WI38 (cell line): ENCODE results near the gene CELA2B.
"Not testable (repeated sequence)": the region's sequence is repeated elsewhere in the genome, so short reads cannot be mapped to it uniquely, and the experiment has no call there.

ENCODE experiments used
- H3K4me3 ChIP-seq: 2 replicates; pipeline ENCODE4 v1.5.1; 2011; ENCODE audit warnings: low read depth, mild to moderate bottlenecking, control low read depth, low read length
- CTCF ChIP-seq: IDR thresholded peaks from 2 replicates; pipeline ENCODE4 v1.5.1; 2012; ENCODE audit warnings: low read depth, mild to moderate bottlenecking, control low read depth, low read length

CELA2B gene

GRCh38 chr1:15506831-15507230 is 30.9 kb downstream of the CELA2B start:
- no peak overlapping the region for H3K4me3 ChIP-seq
- TF ChIP-seq CTCF = no peak

- H3K4me3 ChIP-seq = no peak overlapping the region
- TF ChIP-seq CTCF = no peak
Observed at GRCh38 chr1:15507278-15507677, 31.4 kb downstream of the CELA2B start.

DNA sequence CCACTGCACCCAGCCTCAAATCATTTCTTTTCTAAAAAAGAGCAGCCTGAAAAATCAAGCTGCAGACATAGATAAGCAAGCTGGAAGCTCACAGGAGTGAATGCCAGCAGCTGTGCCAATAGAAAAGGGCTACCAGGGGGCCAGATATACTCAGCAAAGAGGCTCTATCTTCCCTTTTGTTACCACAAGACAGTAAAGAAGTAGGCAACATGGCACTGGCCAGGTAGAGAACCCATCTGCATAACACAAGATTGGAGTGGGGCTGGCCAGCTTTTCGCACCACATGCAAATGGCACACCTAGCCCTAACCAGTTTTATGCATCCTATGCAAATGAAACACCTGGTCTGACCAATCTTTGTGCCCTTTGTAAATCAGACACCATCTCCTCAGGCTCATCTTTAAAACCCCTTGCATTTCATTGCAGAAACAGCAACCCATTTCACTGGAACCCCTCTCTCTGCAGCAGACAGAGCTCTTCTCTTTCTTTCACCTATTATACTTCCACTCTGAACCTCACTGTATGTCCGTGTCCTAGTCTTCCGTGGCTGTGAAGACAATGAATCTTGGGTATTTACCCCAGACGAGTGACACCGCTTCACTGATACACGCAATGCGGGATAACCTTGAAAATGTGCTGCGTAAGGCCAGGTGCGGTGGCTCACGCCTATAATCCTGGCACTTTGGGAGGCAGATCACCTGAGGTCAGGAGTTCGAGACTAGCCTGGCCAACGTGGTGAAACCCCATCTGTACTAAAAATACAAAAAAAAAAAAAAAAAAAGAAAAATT is 33.0 kb downstream of the CELA2B start:
- H3K4me3 ChIP-seq = no peak overlapping the region
- no peak for TF ChIP-seq CTCF

DNA sequence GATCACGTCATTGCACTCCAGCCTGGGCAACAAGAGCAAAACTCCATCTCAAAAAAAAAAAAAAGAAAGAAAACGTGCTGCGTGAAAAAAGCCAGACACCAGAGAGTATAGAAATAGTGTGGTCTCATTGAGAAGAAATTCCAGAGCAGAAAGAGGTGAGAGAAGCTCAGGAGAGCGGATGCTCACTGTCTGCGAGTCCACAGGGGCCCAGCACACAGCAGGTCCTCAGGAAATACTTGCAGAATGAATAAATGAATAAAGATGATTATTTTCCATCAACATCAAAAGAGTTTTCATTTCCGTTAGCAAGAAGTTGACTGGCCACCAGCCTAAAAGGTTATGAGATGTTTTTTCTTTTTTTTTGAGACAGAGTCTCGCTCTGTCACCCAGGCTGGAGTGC is 33.7 kb downstream of the CELA2B start:
- no peak for TF ChIP-seq CTCF
- H3K4me3 ChIP-seq = no peak overlapping the region

DNA sequence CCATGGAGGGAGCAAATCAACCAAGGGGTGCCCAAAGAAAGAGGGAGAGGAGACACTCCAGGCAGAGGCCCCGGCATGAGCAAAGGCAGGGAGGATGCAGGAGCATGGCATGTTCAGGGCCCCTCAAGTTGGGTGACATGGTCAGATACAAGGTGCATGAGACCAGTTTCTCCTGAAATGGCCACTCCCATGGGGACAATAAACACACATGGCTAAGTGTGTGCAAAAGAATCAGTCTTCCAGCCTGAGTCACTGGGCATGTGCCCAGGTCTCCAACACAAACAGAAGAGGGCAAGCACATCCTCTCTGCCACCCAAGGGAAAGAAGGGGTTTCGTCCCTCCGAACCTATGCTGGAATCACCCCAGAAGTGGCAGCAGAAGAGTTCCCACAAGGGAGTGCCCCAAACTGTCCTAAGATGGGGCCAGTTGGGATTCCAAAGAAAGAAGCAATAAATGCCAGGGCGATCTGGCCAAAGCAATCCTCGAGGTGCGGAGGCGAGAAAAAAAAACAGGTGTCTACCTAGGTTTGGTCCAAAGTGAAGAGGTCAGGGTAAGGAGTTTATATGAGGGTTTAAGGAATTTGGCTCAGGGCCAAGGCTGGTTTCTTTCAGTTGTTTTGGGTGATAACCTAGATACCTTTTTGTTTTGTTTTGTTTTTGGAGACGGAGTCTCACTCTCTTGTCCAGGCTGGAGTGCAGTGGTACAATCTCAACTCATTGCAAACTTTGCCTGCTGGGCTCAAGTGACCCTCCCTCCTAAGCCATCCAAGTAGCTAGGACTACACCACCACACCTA is 34.9 kb downstream of the CELA2B start:
- no peak overlapping the region for H3K4me3 ChIP-seq
- no peak for TF ChIP-seq CTCF

DNA sequence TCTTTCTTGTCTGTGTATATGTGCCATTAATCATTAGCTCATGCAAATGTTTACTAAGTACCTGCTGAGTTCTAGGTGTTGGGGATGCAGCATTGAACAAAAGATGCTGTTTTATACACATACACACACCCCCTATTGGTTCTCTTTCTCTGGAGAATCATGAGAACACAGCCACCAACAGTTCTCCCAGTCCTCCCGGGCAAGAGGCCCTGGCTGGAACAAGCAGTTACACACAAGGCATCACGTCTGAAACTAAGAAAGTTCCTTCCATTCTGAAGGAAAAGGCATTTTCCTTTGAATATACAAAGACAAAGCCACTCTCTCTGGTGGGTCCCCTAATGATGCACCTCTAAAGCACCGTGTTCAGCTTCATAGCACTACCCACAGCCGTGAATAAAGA is 37.3 kb downstream of the CELA2B start:
- no peak overlapping the region for H3K4me3 ChIP-seq
- no peak for TF ChIP-seq CTCF

DNA sequence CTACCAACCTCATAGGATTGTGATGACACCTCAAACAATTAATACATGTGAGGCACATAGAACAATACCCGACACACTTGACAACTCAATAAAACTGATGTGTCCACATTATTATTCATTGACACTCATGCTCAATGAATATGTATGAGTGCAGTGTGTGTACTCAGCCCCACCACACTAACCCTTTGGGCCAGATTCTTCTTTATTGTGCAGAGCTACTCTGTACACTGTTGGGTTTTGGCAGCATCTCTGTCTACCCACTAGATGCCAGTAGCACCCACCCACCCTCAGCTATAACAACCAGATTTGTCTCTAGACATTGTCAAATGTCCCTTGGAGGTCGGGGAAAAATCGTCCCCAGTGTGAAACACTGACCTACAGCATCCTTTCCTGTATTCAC is 38.0 kb downstream of the CELA2B start:
- no peak for TF ChIP-seq CTCF
- H3K4me3 ChIP-seq = no peak overlapping the region

DNA sequence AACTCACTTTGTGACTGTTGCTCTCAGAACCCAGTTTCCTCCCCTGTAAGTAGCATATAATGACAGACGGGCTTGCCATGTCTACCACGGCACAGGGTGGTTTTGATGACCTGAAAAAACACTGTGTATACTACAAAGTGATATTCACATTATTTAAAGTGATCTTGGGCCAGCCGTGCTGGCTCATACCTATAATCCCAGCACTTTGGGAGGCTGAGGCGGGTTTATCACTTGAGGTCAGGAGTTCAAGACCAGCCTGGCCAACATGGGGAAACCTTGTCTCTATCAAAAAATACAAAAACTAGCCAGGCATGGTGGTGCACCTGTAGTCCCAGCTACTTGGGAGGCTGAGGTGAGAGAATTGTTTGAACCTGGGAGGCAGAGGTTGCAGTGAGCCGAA is 38.7 kb downstream of the CELA2B start:
- H3K4me3 ChIP-seq = not testable (repeated sequence)
